Peyer's patch (tissue), 4 donors: ENCODE results near the gene DNALI1. TPM values are rescaled to one million over a fixed set of nuclear protein-coding genes. Genes with fewer than 3 reads are reported as not detected.

Experiments used
- DNase-seq, 3 donors: peaks; one replicate each; pipeline ENCODE4 v3.0.0-alpha.2; 2017 to 2019
- H3K27ac ChIP-seq, 4 donors: fragments of 200-600 bp; sonication (generic); one replicate each; pipeline ENCODE4 v1.5.1; 2016 to 2019
- H3K27me3 ChIP-seq, 2 donors: fragments of 200-600 bp; sonication (generic); one replicate each; pipeline ENCODE4 v1.5.1; 2019
- H3K36me3 ChIP-seq, 3 donors: fragments of 200-600 bp; sonication (generic); one replicate each; pipeline ENCODE4 v1.5.1; 2016 to 2019
- H3K4me1 ChIP-seq, 4 donors: fragments of 200-600 bp; sonication (generic); one replicate each; pipeline ENCODE4 v1.5.1; 2016 to 2019
- H3K4me3 ChIP-seq, 4 donors: fragments of 200-600 bp; sonication (generic); 1 replicate in 3 of 4; 2 replicates in 1 of 4; pipeline ENCODE4 v1.5.1; 2016 to 2019; ENCODE audit warnings: mild to moderate bottlenecking in 1 of 4
- H3K9me3 ChIP-seq, 4 donors: fragments of 200-600 bp; sonication (generic); one replicate each; pipeline ENCODE4 v1.5.1; 2016 to 2019; ENCODE audit warnings: mild to moderate bottlenecking in 1 of 4
- POLR2A ChIP-seq, 2 donors: fragments of 450-650 bp; IDR thresholded peaks; one replicate each; pipeline ENCODE4 v1.5.1; 2017; ENCODE audit warnings: antibody characterized with exemption in 2 of 2, mild to moderate bottlenecking in 2 of 2, moderate library complexity in 2 of 2
- total RNA-seq, 4 donors: library from RNA; depleted of rRNA; stranded (reverse); fragments of >200 nt; gene quantifications; one replicate each; pipeline ENCODE4 v1.1.0, GENCODE V29; 2016
- TF ChIP-seq, protein P1 (sequence below), 6 experiments: fragments of 450-650 bp in 4 of 6; fragments of 200-600 bp in 2 of 6; sonication (generic) in 1 of 6; IDR thresholded peaks; one replicate each; pipeline ENCODE4 v1.5.1; 2017 to 2019; ENCODE audit warnings: antibody characterized with exemption in 6 of 6, mild to moderate bottlenecking in 3 of 6, moderate library complexity in 1 of 6

The DNALI1 gene
- total RNA-seq, 4 donors from 2014 or later, result 1.7 to 7.9 (median 3.7) TPM

DNA sequence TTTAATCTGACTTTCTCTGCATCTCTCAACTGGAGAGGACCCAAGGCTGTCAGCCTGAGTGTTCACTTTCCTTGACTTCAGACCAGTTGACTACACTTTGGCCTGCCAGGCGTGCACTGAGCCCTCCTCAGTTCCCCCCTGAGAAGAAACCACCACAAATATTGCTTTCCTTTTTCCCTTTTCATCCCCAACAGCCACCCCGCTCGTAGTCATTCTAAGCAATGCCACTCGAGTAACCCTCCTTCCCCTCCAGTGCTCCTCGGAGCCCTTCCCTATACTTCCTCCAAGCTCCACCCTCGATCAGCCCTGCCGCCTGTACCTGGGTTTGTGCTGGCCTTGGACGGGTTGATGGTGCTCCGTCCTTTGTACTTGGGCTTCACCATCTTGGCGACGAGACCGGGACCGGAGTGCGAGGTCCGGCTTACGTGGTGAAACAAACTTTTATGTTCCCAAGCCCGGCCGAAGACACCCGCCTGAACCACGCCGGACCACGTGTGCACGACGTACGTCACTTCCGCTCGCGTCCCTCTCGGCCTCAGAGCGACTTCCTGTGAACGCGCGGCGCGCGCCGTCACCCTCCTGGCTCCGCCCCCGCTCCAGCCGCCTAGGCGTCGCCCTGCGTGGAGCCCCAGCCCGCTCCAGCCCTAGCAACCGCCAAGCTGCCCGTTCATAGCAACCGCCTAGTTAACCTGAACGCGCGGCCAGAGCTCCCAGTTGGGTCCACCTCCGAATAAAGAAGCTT is 38.9 kb downstream of the DNALI1 start, which contains the start of gene GNL2:
TSS of gene GNL2 (minus strand) at position 498 of the 742 bp plus-strand sequence. CDS start at position 383, 115 bp downstream.
- peak within 1 kb of the TSS; percentile 56 to 83 (median 68) for H3K4me3 ChIP-seq
- H3K9me3 ChIP-seq, result no peaks in the 10 kb centered on the region
- peaks cover 0 to 30% (median 0%) of the 10 kb centered on the region in 3 donors for H3K36me3 ChIP-seq
- peak within 1 kb of the TSS; percentile 66 to 87 (median 82) for H3K27ac ChIP-seq
- TF ChIP-seq POLR2A (IDR thresholded peaks at IDR 0.05), result peak; percentile 68 to 85
- TF ChIP-seq, protein P1, sequence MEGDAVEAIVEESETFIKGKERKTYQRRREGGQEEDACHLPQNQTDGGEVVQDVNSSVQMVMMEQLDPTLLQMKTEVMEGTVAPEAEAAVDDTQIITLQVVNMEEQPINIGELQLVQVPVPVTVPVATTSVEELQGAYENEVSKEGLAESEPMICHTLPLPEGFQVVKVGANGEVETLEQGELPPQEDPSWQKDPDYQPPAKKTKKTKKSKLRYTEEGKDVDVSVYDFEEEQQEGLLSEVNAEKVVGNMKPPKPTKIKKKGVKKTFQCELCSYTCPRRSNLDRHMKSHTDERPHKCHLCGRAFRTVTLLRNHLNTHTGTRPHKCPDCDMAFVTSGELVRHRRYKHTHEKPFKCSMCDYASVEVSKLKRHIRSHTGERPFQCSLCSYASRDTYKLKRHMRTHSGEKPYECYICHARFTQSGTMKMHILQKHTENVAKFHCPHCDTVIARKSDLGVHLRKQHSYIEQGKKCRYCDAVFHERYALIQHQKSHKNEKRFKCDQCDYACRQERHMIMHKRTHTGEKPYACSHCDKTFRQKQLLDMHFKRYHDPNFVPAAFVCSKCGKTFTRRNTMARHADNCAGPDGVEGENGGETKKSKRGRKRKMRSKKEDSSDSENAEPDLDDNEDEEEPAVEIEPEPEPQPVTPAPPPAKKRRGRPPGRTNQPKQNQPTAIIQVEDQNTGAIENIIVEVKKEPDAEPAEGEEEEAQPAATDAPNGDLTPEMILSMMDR (IDR thresholded peaks at IDR 0.05), result no peak
- peaks cover 0 to 14% (median 0%) of the 10 kb centered on the region in 4 donors for H3K4me1 ChIP-seq
- H3K27me3 ChIP-seq, result no peaks in the 10 kb centered on the region
- peak; percentile 97 to 99 (median 99) for DNase-seq

DNA sequence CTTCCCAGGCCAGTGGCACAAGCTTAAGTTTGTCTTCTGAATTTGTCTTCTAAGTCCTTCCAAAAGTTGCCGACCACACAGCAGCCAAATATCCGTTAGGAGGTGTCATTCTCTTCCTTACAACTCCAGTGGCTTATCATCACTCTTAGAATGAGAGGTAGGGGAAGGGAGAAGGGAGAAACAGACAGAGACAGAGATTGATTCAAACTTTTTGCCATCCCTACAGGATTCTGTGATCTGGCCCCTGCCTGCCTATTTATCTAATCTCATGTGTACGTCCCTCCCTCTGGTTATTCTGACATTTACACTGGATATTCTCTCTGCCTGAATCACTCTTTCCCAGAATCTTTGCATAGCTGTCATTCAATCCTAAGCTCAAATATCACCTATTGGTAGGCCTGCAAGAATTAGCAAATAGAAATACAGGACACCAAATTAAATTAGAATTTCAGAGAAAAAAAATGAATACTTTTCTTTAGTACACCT is 39.5 kb downstream of the DNALI1 start:
- Histone ChIP-seq H3K27ac (peak overlapping the region; percentile 66 to 87 (median 82)), H3K36me3 (peaks cover 0 to 24% (median 0%) of the 10 kb centered on the region in 3 donors), H3K4me3 (peak overlapping the region; percentile 56 to 83 (median 68)), H3K9me3 (no peaks in the 10 kb centered on the region), H3K27me3 (no peaks in the 10 kb centered on the region), H3K4me1 (peaks cover 0 to 14% (median 0%) of the 10 kb centered on the region in 4 donors)
- no peak for TF ChIP-seq POLR2A (IDR thresholded peaks at IDR 0.05)
- TF ChIP-seq, protein P1 (IDR thresholded peaks at IDR 0.05), result no peak
- no peak for DNase-seq

- H3K36me3 ChIP-seq, result no peaks in the 10 kb centered on the region
- no peaks in the 10 kb centered on the region for H3K27me3 ChIP-seq
- H3K27ac ChIP-seq, result no peak overlapping the region
- TF ChIP-seq, protein P1 (IDR thresholded peaks at IDR 0.05), result no peak
- no peak for TF ChIP-seq POLR2A (IDR thresholded peaks at IDR 0.05)
- no peak for DNase-seq
- peaks cover 0 to under 1% (median 0%) of the 10 kb centered on the region in 4 donors for H3K4me1 ChIP-seq
- no peak overlapping the region for H3K4me3 ChIP-seq
- H3K9me3 ChIP-seq, result no peaks in the 10 kb centered on the region
Observed at GRCh38 chr1:37599940-37600339, 43.2 kb downstream of the DNALI1 start.

DNA sequence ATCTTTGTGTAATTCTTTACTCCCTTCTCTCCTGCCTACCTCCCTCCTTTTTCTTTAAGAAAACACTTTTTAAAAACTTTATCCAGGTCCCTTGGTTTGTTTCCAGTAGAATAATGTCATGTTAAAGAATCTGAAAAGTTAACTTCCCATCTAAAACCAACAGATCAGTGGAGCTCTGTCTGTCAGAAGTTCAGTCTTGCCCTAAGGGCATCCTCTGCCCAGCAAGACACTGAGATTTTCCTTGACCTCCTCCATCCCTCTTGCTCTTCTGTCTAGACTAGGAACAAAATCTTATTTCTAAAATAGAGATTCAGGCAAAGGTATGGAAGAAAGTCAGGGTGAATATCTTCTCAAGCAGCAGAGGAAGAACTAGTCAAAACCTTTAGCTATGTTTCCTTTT is 44.7 kb downstream of the DNALI1 start:
- no peaks in the 10 kb centered on the region for H3K9me3 ChIP-seq
- H3K27me3 ChIP-seq, result no peaks in the 10 kb centered on the region
- no peak overlapping the region for H3K4me3 ChIP-seq
- no peak overlapping the region for H3K27ac ChIP-seq
- TF ChIP-seq, protein P1 (IDR thresholded peaks at IDR 0.05), result no peak
- no peak for TF ChIP-seq POLR2A (IDR thresholded peaks at IDR 0.05)
- no peaks in the 10 kb centered on the region for H3K36me3 ChIP-seq
- DNase-seq, result no peak
- no peaks in the 10 kb centered on the region for H3K4me1 ChIP-seq

DNA sequence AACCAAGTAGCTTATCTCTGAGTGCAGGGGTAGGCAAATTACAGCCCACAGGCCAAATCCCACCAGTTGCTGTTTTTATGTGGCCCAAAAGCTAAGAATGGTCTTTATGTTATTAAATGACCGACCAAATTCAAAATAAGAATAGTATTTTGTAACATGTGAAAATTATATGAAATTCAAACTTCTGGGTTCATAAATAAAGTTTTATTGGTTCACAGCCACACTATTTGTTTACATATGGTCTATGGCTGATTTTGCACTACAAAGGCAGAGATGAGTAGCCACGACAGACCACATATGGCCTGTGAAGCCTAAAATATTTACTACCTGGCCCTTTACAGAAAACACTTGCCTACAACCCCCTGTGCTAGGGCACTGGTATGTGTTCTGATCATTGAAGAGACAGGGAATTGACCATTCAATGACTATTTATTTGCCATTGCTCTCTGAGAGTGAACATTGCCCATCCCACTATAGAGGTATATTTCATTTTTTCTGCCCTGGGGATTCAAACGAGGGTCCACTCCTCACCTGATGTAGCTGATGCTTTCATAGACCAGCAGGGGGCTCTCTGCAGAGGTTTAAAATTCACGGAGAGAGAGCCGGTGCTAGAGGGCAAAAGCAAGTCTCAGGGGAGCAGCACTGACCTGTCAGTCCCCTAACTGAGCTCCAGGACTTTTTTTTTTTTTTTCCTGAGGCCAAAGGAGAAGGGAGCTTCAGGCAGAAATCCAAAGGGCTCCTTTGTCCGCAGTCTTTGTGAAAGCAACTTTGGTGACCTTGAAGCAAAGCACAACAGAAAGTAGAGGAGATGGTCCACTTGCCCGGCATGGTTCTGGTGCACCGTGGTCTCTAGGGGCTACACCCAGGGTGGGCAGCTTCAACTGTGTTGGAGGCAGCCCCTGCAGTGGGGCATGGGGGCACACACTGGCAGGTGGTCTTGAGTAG is 46.3 kb downstream of the DNALI1 start:
- Histone ChIP-seq H3K9me3 (no peaks in the 10 kb centered on the region), H3K27me3 (no peaks in the 10 kb centered on the region), H3K36me3 (no peaks in the 10 kb centered on the region), H3K27ac (no peak overlapping the region), H3K4me3 (no peak overlapping the region), H3K4me1 (no peaks in the 10 kb centered on the region)
- DNase-seq, result peak in 1 of 3 donors; percentile 52
- no peak for TF ChIP-seq POLR2A (IDR thresholded peaks at IDR 0.05)
- TF ChIP-seq, protein P1 (IDR thresholded peaks at IDR 0.05), result peak; percentile 33 to 69 (median 58)
